Cardiac fibroblast (primary cell): Measurements from ENCODE around the gene SMLR1.

Experiments used
- DNase-seq, 2 donors: peaks; one replicate each; pipeline versions ENCODE4 v3.0.0 to v3.0.0-alpha.2; 2010; ENCODE audit warnings: low read depth in 2 of 2
- H3K4me3 ChIP-seq, 2 donors: replicated peaks in 1 of 2; 1 replicate in 1 of 2; 2 replicates in 1 of 2; pipeline ENCODE4 v1.5.1; 2011; ENCODE audit warnings: low read depth in 2 of 2, low read length in 2 of 2, mild to moderate bottlenecking in 2 of 2, moderate library complexity in 1 of 2
- TF ChIP-seq, protein P1 (sequence below): IDR thresholded peaks from one replicate; pipeline ENCODE4 v1.5.1; 2011; ENCODE audit warnings: low read depth, mild to moderate bottlenecking, low read length, inconsistent platforms

The SMLR1 gene

DNA sequence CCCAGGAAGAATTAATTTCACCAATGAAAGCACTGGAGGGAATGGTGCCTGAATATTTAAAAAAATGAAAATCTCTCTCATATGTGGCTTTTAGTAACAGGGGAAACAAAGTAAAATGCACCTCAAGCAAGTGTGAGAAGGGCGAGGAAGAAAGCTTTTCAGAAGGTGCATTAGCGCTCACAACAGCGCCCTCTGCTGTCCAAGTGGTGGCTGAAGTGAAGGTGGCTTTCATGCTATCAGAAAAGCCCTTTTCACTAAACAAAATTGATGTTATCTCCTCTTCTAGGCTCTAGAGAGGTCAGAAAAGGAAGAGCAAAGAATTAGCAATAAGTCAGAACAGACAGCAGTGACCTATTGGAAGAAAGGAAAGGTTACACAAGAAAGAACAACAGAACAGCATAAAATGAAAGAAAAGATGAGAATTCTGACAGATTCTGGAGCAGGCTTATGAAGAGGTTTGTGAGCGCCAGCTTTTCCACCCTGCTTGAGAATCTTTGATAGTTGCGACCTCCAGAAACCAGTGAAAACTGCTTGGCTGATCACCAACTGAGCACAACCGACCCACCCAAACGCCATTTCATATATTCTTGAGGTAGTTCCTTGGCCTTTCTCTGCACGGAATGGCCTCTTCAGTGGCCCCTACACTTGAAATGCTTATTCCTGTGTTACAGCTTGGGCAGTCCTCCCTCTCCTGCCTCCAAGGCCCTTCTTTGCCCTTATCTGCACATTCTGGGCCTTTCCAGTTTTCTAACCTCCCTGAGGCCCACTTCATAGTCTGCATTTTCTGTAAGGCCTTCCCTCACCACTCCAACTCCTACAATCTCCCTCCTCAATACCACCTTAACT, 45.3 kb downstream of the SMLR1 start:
- no peak overlapping the region for H3K4me3 ChIP-seq
- DNase-seq: peak; percentile 62 to 68
- TF ChIP-seq, protein P1, sequence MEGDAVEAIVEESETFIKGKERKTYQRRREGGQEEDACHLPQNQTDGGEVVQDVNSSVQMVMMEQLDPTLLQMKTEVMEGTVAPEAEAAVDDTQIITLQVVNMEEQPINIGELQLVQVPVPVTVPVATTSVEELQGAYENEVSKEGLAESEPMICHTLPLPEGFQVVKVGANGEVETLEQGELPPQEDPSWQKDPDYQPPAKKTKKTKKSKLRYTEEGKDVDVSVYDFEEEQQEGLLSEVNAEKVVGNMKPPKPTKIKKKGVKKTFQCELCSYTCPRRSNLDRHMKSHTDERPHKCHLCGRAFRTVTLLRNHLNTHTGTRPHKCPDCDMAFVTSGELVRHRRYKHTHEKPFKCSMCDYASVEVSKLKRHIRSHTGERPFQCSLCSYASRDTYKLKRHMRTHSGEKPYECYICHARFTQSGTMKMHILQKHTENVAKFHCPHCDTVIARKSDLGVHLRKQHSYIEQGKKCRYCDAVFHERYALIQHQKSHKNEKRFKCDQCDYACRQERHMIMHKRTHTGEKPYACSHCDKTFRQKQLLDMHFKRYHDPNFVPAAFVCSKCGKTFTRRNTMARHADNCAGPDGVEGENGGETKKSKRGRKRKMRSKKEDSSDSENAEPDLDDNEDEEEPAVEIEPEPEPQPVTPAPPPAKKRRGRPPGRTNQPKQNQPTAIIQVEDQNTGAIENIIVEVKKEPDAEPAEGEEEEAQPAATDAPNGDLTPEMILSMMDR: peak; percentile 90

- DNase-seq: no peak
- TF ChIP-seq, protein P1: no peak
These were observed 46.5 kb downstream of the SMLR1 start for GRCh38 chr6:130873746-130874145.

DNA sequence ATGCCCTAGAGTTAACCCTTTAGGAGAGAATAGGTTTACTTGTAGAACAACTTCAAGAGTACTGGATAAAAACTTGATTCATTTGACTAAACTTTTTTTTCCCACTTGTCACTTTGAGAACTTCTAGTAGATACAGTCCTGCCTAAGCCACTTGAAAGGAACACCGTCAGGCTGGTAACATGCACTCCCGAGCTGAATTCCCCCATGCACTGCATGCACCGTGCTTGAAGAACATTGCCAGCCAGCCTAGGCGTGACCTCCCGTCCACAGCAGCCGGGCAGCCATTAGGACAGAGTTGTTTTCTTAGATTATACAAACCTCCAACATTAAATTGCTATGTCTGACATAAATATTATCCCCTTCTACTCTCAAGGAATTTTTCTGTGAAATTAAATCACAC, 52.6 kb downstream of the SMLR1 start:
- TF ChIP-seq, protein P1: no peak
- no peak for DNase-seq

More at GRCh38 chr6:130873746-130874145, 46.5 kb downstream of the SMLR1 start:
- H3K4me3 ChIP-seq: no peak overlapping the region

GRCh38 chr6:130882370-130882769, 55.2 kb downstream of the SMLR1 start:
- TF ChIP-seq, protein P1: no peak
- DNase-seq: no peak
- H3K4me3 ChIP-seq: no peak overlapping the region

More for the DNA sequence above, 52.6 kb downstream of the SMLR1 start:
- no peak overlapping the region for H3K4me3 ChIP-seq

- no peak overlapping the region for H3K4me3 ChIP-seq
- DNase-seq: peak; percentile 87 to 91
- TF ChIP-seq, protein P1: peak; percentile 74
These were observed 58.4 kb downstream of the SMLR1 start for GRCh38 chr6:130885392-130886192.
